CD4-positive, alpha-beta T cell treated with Interleukin-17A for 4 hours (primary cell): ENCODE measurements around the gene ZYG11A.

Experiments used
- DNase-seq: peaks from one replicate; pipeline ENCODE4 v3.0.0-alpha.2; 2020; ENCODE audit warnings: mixed read lengths

ZYG11A gene

DNA sequence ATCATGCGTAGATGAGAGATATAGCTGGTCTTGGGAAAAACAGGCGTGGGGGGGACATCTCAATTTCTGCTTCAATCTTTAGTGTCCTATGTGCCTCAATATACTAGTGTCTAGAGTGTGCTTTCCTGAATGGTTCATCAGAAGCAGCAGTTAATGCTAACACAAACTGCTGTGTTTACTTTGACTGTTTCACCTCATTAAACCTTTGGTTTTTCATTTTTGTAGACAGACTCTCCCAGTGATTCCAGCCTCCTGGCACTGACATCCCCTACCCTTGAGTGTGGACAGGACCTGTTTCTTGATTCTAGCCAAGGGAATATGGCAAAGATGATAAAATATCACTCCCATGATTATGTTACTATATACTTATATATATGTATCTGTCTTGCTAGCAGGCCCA is 37.6 kb downstream of the ZYG11A start:
- no peak for DNase-seq

DNA sequence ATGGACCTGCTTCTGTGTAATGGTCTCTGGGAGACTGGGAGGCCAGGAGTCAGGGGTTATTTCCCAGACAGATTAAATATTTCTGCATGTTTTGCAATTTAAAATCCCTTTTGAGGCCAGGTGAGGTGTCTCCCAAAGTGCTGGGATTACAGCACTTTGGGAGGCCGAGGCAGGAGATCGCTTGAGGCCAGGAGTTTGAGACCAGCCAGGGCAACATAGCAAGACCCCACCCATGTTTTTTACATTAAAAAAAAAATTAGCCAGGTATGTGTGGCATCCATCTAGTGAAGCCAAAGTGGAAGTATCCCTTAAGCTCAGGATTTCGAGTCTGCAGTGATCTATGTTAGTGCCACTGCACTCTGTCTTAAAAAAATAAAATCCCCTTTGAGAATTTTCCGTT is 44.9 kb downstream of the ZYG11A start:
- DNase-seq, result no peak

DNA sequence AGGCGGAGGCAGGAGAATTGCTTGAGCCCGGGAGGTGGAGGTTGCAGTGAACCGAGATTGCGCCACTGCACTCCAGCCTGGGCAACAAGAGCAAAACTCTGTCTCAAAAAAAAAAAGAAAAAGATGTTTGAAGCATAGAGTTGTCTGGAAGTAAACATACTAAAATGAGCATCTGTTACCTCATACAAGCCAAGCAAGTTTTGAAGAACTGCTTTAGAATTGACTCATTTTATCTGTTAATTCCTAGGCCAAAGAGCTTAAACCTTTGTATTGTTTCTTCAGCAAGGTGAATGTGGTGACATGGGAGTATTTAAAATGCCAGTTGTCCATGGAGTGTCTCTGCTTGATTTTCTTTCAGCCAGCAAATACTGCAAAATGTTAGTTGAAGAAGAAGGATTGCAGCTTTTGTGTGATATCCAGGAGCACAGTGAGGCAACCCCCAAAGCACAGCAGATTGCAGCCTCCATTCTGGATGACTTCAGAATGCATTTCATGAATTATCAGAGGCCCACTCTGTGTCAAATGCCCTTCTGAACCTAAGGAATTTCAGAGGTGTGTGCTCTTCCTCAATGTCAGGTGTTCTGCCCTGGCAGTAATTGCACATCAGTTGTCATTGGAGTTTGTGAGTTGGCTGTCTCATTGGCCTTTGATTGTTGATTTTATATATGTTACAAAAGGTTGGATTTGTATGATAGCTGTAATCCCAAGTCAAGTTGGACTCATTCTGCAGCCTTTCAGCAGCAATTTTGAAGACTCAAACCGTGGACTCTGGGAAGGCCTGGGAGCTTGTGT is 50.1 kb downstream of the ZYG11A start:
- DNase-seq, result no peak

DNA sequence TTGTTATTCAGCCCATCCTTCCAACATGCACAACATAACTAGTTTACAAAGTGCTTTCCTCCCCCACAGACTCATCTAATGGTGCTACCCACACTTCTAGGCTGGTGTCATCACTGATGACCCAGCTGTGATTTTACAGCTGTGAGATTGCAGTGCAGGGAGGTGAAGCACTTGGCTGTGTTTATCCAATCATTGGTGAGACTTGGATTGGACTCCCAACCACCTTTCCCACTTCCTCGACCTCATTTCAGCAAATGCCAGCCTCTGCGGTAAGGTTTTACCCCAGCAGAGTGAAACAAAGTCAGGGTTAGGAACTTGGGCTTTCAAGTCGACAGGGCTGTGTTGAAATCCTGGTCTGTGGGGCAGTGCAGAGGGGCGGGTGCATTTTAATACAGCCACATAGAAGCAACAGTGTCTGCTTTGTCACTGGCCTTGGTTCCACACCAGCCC is 56.9 kb downstream of the ZYG11A start:
- no peak for DNase-seq

DNA sequence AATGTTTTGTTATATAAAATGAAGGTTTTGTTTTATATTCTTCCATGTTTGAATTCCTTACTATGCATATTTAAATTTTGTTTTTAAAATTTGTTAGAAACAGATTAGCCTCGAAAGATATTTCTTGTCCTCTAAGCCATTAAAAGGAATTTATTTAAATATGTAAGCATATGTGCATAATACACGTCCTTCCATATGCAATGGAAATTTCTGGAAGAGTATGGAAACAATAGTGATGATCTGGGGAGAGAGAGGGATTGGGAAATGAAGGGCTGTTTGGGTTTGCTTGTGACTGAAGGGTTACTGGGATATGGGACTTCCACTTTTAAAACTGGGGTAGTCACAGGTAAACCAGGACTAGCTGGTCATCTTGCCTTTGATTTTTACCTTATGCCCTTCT is 57.8 kb downstream of the ZYG11A start:
- no peak for DNase-seq

DNA sequence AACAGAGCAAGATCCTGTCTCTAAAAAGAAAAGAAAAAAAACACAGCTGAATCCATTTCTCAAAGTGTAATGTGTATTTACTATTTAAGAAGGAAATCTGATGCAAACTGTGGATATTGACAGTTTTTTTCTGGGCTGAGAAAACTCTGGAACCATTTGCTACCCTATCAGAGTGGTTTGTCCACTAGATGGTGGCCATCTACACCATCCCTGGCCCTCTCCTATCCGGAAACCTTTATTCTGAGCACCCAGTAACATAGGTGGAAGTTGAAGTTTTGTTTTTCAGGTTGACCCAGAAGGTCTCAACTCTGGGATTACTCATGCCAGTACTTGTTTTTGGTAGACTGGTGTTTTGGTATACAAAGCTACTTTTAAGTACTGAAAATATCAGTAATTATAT is 58.8 kb downstream of the ZYG11A start:
- no peak for DNase-seq

DNA sequence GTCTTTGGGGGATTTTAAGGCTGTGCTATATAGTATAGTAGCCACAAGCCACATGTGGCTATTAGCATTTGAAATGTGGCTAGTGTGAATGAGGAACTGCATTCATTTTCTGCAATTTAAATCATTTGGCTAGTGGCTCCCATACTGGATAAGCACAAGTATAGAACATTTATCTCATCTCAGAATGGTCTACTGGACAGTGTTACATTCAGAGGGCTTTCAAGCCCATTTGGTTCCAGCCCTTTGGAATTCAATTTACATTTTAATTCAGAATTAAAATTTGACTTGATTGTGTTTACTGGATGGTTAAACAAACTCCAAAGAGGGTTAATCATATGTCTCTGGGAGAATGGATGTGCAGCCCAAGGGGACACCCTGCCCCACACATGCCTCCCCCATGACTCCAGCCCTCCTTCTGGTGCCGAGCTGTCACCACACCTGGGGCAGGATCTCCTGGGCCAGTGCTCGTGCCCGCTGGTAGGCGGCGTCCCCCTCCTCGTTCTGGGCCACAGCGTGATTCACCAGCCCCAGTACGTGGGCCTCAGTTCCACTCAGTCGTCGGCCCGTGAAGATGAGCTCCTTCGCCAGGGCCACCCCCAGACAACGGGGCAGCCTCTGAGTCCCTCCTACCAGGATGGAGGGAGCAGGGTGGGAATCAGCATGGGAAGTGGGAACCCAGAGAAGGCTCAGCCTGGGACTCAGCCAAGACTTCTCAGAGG is 61.8 kb downstream of the ZYG11A start:
- no peak for DNase-seq

DNA sequence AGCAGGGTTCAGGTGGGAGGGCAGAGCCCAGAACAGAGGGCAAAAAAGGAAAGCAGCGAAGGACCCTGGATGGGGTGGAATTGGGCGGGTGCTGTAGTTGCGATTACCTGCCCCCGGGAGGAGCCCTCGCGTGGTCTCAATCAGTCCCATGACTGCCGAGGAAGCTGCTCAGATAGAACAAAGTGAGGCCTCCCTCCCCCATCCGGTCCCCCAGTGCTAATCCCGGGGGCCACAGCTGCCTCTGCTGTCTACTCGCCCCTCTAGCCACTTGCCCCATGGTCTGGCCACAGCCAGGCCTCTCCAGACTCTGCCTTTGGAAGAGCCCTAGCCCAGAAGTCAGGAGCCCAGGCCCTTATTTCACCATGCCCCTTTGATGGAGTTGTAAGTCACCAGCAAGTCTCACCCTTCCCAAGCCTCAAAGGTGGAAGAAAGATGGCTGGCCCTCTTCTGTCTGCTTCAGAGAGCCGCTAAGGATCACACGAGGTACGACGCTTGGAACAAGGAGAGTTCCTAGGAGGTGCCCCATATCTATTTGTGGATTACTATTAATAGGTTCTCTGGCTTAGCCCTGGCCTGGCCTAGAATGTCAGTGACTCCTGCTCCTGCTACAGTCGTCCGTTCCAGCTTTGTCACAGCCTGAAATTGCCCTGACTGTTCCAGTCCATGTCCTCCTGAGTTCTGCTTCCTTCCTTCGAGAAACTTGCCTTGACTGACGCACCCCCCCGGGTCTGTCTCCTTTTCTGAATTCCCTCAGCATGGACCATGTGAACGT is 62.6 kb downstream of the ZYG11A start:
- DNase-seq, result peak; percentile 45

DNA sequence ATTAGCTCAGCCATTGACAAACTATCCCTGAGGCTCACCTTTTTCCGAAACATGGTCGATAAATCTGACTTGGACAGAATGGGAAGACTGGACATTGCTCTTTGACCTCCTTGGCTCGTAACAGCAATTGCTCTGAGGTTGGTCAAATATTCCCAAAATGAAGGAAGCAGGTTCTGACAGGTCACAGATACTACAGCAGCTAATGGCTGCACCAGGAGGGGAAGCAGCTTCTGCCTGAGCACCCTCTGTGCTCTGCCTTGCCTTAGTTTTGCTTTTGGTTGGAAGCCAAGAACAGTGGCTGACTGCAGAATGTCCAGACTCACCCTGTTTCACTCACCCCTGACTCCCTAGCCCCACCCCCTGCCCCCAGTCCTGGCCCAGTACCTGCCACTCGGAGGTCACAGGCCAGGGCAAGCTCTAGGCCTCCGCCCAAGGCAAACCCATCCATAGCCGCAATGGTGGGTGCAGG is 63.6 kb downstream of the ZYG11A start:
- no peak for DNase-seq

DNA sequence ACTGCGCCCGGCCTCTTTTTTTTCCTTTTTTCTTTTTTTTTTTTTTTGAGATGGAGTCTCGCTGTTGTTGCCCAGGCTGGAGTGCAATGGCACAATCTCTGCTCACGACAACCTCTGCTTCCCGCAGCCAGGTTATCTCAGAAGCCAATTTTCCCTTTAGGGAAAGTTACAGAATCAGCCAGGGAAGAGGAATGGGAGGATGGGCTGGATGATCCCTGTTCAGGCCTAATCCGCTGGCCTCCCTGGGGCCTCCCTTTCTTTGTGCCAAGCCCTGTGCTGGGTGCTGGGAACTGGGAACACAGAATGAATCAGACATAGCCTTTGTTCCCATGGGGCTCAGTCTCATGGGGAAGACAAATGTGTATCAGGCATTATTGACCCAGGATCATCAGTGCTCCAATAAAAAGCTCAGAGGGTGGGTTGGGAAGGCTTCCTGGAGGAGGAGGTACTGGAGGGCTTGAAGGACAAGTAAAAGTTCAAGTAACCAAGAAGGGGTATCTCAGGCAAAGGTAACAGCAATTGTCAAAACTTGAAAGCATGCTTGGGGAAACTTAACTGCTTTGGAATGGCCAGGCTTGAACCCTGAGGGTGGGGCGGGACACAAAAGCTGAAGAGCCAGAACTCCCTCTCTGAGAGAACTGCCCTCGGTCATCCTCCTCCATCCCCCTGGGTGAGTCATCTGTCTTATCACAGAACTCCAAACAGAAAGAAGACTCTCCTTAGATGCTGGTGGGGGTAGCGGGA is 64.7 kb downstream of the ZYG11A start:
- DNase-seq, result no peak

DNA sequence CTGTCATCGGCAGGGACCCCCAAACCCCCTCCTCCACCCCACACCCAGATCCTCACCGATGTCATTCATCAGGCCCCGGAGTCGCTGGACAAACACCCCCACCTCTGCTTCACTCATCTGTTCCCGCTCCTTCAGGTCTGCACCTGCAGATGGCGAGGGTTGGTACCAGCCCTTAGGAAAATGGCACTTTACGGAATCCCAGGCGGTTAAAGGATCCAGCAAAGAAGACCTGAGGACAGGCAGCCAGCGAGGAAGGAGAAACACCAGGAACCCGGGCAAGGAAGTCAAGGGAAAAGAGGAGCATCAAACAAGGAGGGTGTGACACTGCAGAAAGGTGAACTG is 65.2 kb downstream of the ZYG11A start:
- no peak for DNase-seq

DNA sequence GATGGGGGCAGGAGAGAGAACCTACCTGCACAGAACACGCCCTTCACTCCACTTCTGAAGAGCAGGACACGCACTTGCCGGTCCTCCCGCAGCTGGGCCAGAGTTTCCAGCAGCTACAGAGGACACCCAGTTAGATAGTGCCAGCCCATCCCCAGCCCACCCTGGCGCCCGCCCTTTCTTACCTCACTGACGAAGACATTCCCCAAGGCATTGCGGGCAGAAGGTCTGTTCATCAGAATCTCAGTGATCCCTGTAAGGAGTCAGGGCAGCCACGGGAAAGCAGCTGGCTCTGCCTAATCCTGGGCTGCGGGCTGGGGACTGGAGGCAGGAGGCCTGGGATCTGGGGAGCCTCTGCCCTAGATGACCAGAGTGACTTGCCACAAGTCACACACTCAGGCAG is 69.0 kb downstream of the ZYG11A start:
- DNase-seq, result no peak

DNA sequence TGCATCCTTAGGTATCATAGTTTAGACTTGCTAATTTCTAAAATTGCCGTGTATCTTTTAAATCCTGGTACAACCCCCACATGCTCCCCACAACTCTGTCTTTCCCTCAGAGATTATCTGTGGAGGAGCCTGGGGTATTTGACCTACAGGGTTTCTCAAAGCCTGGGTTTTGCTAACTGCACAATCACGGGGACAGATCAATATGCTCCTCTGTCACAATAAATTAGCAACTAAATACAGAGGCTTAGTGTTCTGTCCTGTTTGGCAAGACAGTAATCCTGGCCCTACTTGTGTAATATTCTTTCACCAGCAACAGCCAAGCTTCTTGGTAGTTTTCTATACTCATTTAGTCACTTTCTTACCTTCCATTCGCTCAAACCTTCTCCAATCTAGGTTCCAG is 70.5 kb downstream of the ZYG11A start:
- no peak for DNase-seq

DNA sequence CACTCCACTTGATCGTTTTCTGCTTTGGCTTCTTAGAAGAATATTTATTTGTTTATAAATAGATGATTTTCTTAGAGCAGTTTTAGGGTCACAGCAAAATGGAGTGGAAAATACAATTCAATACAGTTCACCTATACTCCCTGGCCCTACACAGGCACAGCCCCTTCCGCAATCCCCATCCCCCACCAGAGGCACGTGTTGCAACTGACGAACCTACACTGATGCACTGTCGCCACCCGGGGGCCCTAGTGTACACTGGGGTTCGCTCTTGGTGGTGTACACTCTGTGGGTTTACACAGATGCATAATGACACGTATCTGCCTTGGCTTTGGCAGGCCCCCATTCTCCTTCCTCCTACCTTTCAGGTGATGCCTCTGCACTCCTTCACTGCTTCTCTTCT is 71.0 kb downstream of the ZYG11A start:
- DNase-seq, result no peak

DNA sequence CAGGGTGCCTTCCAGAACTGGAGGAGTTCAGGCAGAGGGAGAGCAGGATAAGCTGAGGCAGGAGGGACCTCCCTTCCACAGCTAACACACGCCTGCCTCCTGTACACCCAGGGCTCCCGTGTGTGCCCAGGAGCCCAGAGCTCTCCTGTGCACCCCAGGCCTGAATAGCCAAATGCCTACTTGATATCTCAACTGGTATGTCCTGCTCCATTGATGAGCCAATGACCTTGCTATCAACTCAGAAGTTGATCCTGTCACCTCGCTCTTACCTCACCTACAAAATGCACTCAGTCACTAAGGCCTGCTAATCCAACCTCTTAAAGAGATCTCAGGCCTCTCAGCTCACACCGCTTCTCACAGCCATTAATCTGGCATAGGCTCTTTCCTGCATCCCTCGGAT is 71.9 kb downstream of the ZYG11A start:
- no peak for DNase-seq

DNA sequence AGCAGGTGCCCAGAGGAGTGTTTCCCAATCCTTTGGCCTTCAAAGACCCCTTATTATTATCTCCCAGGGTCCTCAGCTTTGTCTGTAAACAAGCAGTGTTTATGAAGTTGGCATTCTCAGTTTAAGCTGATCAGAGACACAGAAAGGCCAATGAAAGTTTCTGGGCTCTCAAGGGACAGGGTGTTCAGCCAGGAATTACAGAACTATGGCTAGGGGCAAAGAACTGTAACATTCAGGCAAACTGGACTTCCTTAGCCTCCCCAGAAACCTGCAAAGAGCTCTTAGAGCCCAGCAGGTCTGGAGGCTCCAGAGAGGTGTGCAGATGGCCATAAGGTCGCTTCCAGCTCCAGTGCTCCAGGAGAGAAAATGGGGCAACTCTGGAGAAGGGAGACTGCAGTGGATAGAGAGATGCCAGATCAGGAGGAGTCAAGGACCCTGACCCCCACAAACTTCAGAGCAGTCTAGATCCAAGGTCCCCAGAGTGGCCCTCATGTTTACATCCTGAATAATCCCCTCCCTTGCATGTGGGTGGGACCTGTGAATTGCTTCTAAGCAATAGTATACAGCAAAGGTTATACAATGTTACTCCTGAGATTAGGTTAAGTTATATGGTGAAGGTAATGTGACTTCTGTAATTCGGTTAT is 72.8 kb downstream of the ZYG11A start:
- no peak for DNase-seq

DNA sequence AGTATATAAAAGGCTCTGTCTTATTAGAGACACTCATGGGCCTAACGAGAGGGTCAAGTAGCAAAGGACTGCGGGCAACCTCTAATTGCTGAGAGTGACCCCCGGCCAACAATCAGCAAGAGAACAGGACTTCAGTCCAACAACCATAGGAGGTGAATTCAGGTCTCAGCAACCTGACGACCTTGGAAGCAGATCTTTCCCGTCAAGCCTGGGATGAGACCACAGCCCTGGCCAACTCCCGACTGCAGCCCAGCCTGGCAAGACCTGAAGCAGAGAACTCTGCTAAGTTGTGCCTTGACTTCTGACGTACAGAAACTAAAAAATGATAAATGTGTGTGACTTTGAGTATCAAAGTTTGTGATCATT is 73.3 kb downstream of the ZYG11A start:
- DNase-seq, result no peak

DNA sequence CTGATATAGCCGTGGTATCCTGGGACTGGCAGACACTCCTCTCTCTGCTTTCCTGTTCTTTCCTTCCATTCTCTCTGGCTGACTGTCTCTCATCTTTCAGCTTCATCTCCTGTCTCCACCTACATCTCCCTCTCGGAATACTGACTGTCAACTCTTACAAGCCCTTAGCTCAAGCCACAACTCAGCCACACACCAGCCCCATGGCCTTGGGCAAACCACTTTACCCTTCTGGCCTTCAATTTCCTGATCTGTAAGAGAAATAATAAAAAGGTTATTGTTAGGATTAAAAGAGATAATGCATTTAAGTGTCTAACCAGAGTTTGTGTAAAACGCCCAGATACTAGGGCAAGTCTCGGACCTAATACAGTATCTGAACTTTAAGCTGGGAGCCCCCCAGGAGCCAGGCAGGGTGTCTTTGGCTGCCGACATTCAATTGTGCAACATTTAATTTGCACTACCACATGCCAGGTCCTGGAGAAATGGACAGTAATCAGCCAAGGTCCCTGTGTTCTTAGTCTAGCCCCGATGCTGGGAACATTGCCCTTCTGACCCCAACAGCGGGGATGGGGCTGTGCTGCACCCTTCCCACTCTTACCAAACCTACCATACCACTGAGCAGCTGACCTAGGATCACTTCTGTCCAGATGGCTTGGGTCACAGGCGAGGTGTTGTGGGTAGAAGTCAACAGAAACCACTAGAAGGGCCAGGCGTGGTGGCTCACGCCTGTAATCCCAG is 73.8 kb downstream of the ZYG11A start:
- no peak for DNase-seq

DNA sequence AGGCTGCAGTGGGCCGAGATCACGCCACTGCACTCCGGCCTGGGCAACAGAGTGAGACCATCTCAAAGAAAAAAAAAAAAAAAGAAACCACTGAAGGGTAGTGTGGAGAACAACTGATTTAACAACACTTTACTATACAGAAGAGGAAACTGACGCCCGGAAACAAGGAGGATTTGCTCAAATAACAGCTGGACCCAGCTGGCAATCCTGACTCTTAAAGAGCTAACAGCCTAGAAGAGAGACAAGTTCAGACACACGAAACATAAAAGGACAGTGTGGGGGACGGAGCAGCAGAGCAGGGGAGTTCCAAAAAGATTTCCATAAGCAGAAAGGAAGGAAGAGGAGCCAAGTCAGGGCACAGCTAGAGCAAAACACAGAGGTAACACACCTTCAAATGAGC is 74.6 kb downstream of the ZYG11A start:
- no peak for DNase-seq

DNA sequence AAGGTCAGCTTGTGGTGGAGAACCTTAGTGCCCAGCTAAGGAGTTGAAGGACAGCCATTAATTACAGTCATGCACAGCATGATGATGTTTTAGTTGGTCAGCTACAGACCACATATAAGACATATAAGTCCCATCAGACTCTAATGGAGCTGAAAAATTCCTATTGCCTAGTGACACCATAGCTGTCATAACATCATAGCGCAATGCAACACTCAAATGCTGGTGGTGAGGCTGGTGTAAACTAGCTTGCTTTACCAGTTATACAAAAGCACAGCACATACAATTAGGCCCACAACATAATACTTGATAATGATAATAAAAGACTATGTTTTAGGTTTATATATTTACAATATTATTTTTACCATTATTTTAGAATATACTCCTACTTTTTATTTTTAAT is 75.0 kb downstream of the ZYG11A start:
- no peak for DNase-seq

DNA sequence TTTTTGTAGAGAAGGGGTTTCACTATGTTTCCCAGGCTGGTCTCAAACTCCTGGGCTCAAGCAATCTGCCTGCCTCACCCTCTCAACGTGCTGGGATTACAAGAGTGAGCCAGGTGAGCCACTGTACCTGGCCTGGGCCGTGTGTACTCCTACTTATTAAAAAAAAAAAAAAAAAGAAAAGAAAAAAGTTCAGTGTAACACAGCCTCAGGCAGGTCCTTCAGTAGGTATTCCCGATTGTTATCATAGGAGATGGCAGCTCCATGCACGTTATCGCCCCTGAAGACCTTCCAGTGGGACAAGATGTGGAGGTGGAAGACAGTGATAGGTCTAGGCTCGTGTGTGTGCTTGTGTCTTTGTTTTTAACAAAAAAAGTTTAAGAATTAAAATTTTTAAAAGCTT is 75.6 kb downstream of the ZYG11A start:
- DNase-seq, result no peak
